ENCODE measurements around the gene SOX10.

Gene SOX10

DNA sequence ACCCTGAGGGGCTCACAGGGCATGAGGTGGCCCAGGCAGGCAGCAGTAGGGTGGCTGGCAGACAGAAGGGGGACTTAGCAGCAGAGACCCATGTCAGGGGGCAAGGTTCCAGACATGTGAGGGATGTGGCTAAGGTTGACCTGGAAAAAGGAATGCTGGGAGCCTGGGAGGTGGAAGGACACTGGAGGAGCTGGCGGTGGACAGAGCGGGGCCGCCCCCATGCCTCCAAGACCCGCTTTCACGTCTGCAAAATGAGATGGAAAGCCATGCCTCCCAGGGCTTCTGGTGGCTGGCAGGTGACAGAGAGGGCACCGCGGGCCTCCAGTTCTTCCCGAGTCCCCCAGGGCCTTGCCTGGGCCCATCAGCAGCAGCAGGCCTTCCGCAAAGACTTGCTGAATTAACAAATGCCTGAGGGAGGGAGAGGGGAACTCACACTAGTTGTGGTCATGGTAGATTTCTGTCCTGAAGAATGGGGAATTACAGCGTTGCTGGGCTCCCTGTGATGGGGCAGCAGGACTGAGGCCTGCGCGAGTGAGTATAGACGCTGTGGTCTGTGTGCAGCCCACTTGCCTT lies 23.1 kb upstream of the SOX10 start:
- Histone ChIP-seq H3K27me3 (ENCODE audit: control insufficient read depth, insufficient read depth, low read length) (no peaks in the 10 kb centered on the region), H3K9ac (ENCODE audit: low read length) (no peak overlapping the region), H3K4me3 (ENCODE audit: low read length) (no peak overlapping the region), H3K4me1 (ENCODE audit: control insufficient read depth, insufficient read depth, low read length) (no peaks in the 10 kb centered on the region), H3K9me3 (ENCODE audit: control insufficient read depth, low read length) (no peaks in the 10 kb centered on the region), H3K36me3 (ENCODE audit: control insufficient read depth, insufficient read depth, low read length) (no peaks in the 10 kb centered on the region)

DNA sequence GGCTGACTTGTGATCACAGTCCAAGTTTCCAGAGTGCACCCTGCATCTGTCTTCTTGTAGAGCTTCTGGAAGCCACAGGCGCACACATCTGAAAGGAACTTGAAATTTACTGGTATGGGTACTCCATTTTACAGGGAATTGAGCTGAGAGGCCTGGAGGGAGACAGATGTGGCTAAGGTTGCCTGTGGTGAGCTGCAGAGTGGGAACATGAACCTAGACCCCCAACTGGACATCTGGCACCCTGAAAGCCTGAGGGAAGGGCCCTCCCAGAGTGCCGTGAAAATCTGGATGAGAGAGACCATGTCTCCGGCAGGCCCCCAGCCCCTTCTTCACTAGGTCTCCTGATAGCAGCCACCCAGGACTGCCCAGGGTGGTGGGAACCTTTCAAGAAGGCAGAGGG lies 22.6 kb upstream of the SOX10 start:
- Histone ChIP-seq H3K4me1 (ENCODE audit: control insufficient read depth, insufficient read depth, low read length) (no peaks in the 10 kb centered on the region), H3K36me3 (ENCODE audit: control insufficient read depth, insufficient read depth, low read length) (no peaks in the 10 kb centered on the region), H3K27me3 (ENCODE audit: control insufficient read depth, insufficient read depth, low read length) (no peaks in the 10 kb centered on the region), H3K9ac (ENCODE audit: low read length) (no peak overlapping the region), H3K4me3 (ENCODE audit: low read length) (no peak overlapping the region), H3K9me3 (ENCODE audit: control insufficient read depth, low read length) (no peaks in the 10 kb centered on the region)

DNA sequence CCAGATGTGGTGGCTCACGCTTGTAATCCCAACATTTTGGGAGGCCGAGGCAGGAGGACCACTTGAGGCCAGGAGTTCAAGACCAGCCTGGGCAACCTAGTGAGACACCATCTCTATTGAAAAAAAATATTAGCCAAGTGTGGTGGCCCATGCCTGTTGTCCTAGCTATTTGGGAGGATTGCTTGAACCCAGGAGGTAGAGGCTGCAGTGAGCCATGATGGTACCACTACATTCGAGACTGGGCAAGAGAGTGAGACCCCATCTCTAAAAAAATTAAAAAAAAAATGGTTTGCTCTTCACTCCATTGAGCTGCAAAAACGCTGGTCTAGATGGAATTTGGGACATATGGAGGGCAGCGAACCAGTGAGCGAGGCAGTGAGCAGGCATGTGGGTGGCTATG lies 21.6 kb upstream of the SOX10 start:
- H3K4me1 ChIP-seq (ENCODE audit: control insufficient read depth, insufficient read depth, low read length), result no peaks in the 10 kb centered on the region
- no peaks in the 10 kb centered on the region for H3K36me3 ChIP-seq (ENCODE audit: control insufficient read depth, insufficient read depth, low read length)
- no peaks in the 10 kb centered on the region for H3K9me3 ChIP-seq (ENCODE audit: control insufficient read depth, low read length)
- H3K4me3 ChIP-seq (ENCODE audit: low read length), result no peak overlapping the region
- no peaks in the 10 kb centered on the region for H3K27me3 ChIP-seq (ENCODE audit: control insufficient read depth, insufficient read depth, low read length)
- H3K9ac ChIP-seq (ENCODE audit: low read length), result no peak overlapping the region

DNA sequence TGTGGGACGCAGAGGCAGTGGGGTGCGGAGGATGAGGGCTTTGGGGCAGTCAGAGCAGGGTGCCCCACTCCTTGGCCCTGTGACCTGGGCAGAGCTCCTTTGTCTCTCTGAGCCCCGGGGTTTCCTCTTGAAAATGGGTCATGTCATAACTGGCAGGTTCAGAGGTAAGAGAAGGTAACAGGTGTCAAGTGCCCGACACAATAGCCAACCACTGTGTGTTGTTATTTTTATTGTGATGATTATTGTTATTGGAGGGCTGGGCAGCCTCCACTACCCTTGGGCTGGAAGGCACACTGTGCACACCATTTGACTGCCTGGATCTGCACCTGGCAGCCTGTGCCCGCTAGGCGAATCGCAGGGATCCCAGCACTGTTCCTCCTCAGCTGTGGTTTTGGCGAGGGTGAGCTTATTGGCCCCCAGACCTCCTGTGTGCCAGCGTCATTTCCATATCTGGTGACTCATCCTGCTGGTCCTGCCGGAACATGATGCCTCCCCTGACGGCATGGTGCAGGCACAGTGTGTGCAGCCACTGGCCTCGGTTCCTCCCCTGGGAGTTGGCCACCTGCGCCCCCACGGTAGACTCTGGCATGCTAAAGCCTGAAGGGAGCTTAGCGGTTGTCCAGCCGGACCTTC lies 15.4 kb upstream of the SOX10 start:
- Histone ChIP-seq H3K4me3 (ENCODE audit: low read length) (no peak overlapping the region), H3K36me3 (ENCODE audit: control insufficient read depth, insufficient read depth, low read length) (no peaks in the 10 kb centered on the region), H3K9ac (ENCODE audit: low read length) (no peak overlapping the region), H3K4me1 (ENCODE audit: control insufficient read depth, insufficient read depth, low read length) (peaks cover 12% of the 10 kb centered on the region), H3K9me3 (ENCODE audit: control insufficient read depth, low read length) (no peaks in the 10 kb centered on the region), H3K27me3 (ENCODE audit: control insufficient read depth, insufficient read depth, low read length) (no peaks in the 10 kb centered on the region)

DNA sequence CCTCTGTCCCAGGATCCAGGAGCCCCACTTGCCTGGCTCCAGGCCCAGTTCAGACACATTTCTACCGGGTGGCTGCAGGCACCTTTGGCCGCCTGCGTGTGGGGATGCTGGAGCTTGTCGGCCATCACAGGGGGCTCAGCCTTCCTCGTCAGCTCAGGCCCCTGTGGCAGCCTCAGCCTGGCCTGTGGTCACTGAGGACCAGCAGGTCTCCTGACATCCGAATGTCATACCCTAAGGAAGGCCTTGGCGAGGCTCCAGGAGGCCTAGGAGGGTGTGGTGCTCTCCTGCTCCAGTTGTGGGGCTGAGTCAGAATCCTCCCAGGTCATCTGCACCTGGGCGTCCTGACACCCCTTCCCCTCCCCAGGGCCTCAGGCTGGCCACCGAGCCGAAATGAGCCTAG lies 14.9 kb upstream of the SOX10 start:
- Histone ChIP-seq H3K4me3 (ENCODE audit: low read length) (no peak overlapping the region), H3K27me3 (ENCODE audit: control insufficient read depth, insufficient read depth, low read length) (no peaks in the 10 kb centered on the region), H3K9ac (ENCODE audit: low read length) (no peak overlapping the region), H3K36me3 (ENCODE audit: control insufficient read depth, insufficient read depth, low read length) (no peaks in the 10 kb centered on the region), H3K9me3 (ENCODE audit: control insufficient read depth, low read length) (no peaks in the 10 kb centered on the region), H3K4me1 (ENCODE audit: control insufficient read depth, insufficient read depth, low read length) (peaks cover 12% of the 10 kb centered on the region)

DNA sequence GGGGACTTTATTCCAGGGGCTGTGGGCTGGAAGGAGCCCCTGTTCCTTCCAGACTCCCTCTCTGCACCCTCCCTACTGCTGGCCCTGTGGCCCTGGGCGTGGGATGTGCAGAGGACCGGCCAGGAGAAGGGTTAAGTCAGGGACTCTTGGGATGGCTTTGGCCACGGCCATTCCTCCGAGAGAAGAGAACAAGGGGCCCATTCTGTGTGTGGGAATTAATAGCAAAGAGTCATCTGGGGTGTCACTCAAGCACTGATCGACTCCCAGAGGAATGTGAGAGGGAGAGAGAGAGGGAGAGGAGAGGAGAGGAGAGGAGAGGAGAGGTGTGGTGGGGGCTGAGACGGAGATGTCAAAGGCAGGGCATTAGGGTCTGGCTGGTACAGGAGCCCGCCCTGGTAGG lies 14.2 kb upstream of the SOX10 start:
- no peaks in the 10 kb centered on the region for H3K9me3 ChIP-seq (ENCODE audit: control insufficient read depth, low read length)
- H3K27me3 ChIP-seq (ENCODE audit: control insufficient read depth, insufficient read depth, low read length), result no peaks in the 10 kb centered on the region
- no peaks in the 10 kb centered on the region for H3K36me3 ChIP-seq (ENCODE audit: control insufficient read depth, insufficient read depth, low read length)
- no peak overlapping the region for H3K9ac ChIP-seq (ENCODE audit: low read length)
- peaks cover 12% of the 10 kb centered on the region for H3K4me1 ChIP-seq (ENCODE audit: control insufficient read depth, insufficient read depth, low read length)
- no peak overlapping the region for H3K4me3 ChIP-seq (ENCODE audit: low read length)

DNA sequence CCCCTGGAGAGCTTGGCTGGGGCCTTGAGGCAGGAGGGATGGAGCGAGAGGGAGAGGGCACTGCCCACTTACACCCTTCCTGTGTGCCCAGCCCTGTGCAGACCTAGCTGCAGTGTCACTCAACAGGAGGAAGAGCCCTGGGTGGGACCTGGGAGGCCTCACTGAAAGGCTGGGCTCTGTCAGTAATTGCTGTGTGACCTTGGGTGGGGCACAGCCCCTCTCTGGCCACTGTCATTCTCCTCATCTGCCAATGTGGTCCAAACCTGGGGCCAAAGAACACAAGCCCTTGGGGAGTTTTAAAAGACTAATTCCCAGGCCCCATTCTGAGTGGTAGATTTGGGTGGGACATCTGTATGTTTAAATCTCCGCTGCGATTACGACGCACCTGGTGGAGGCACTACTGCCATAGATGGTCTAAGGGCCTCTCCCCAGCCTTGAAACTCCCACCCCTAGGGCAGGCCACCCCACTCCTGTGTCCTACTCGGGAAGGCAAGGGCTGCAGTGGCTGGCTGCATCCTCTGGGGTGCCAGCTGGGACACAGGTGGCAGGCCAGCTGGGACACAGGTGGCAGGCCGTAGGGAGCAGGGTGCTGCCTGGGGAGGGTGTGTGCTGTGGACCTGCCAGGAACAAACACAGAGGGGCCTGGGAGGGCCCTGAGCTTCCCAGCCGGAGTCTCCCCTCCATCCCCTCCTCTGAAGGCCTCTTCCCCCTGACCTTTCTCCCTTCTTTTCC lies 12.3 kb upstream of the SOX10 start:
- Histone ChIP-seq H3K4me1 (ENCODE audit: control insufficient read depth, insufficient read depth, low read length) (peaks cover 18% of the 10 kb centered on the region), H3K9ac (ENCODE audit: low read length) (no peak overlapping the region), H3K27me3 (ENCODE audit: control insufficient read depth, insufficient read depth, low read length) (no peaks in the 10 kb centered on the region)

DNA sequence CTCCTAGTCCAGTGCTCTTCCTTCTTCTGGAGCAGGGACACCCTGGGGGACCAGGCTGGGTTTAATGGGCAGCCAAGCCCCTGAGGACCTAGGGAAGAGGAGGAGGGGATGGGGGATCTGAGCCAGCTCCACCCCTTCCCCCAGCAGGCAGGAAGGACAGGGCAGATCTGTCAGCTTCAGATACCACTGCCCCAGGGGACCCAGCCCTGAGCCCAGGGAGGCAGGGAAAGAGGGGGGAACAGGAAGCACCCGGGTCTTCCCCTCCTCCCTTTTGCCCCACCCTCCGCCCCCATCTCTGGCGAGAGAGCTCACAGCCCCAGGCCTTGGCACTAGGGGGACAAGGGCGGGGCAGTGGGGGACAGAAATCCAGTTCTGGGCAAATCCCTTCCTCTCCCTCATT lies 11.7 kb upstream of the SOX10 start:
- Histone ChIP-seq H3K4me1 (ENCODE audit: control insufficient read depth, insufficient read depth, low read length) (peaks cover 18% of the 10 kb centered on the region), H3K9ac (ENCODE audit: low read length) (no peak overlapping the region)

More for the DNA sequence above, 12.3 kb upstream of the SOX10 start:
- Histone ChIP-seq H3K9me3 (ENCODE audit: control insufficient read depth, low read length) (no peaks in the 10 kb centered on the region), H3K36me3 (ENCODE audit: control insufficient read depth, insufficient read depth, low read length) (no peaks in the 10 kb centered on the region), H3K4me3 (ENCODE audit: low read length) (no peak overlapping the region)

DNA sequence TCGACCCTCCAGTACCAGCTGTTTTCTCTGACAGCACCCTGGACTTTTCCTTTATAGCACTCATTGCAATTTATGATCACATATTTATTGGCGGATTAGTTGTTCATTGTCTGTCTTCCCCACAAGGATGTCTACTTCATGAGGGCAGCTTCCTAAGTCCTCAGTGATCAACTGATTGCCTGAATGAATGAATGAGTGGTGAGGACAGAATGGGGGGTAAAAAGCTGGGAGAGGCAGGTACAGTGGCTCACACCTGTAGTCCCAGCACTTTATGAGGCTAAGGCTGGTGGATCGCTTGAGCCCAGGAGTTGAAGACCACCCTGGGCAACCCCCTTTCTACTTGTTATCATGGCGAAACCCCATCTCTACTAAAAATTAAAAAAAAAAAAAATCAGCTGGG lies 11.1 kb upstream of the SOX10 start:
- peaks cover 18% of the 10 kb centered on the region for H3K4me1 ChIP-seq (ENCODE audit: control insufficient read depth, insufficient read depth, low read length)
- H3K36me3 ChIP-seq (ENCODE audit: control insufficient read depth, insufficient read depth, low read length), result no peaks in the 10 kb centered on the region
- H3K4me3 ChIP-seq (ENCODE audit: low read length), result no peak overlapping the region
- no peaks in the 10 kb centered on the region for H3K9me3 ChIP-seq (ENCODE audit: control insufficient read depth, low read length)
- no peaks in the 10 kb centered on the region for H3K27me3 ChIP-seq (ENCODE audit: control insufficient read depth, insufficient read depth, low read length)
- no peak overlapping the region for H3K9ac ChIP-seq (ENCODE audit: low read length)

More for the DNA sequence above, 11.7 kb upstream of the SOX10 start:
- H3K27me3 ChIP-seq (ENCODE audit: control insufficient read depth, insufficient read depth, low read length), result no peaks in the 10 kb centered on the region
- H3K36me3 ChIP-seq (ENCODE audit: control insufficient read depth, insufficient read depth, low read length), result no peaks in the 10 kb centered on the region
- no peaks in the 10 kb centered on the region for H3K9me3 ChIP-seq (ENCODE audit: control insufficient read depth, low read length)
- no peak overlapping the region for H3K4me3 ChIP-seq (ENCODE audit: low read length)

DNA sequence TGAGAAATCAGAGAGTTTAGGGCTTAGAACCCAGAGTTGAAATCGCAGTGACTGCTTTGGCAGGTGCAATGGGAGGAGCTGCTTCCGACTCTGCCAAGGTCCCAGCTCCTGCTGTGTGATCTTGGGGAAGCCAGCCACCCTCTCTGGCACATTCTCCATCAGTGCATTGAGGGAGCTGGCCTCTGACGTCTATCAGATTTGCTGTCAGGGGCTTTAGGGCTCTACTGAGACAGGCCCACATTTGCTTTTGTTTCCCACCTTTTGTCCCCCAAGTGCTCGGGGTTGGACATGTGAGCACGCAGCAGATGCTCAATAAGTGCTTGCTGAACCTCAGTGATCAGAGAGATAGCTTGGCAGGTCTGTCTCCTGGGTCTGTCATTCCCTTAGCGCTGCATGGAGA lies 10.6 kb upstream of the SOX10 start:
- Histone ChIP-seq H3K27me3 (ENCODE audit: control insufficient read depth, insufficient read depth, low read length) (no peaks in the 10 kb centered on the region), H3K4me3 (ENCODE audit: low read length) (no peak overlapping the region), H3K9ac (ENCODE audit: low read length) (no peak overlapping the region), H3K9me3 (ENCODE audit: control insufficient read depth, low read length) (no peaks in the 10 kb centered on the region), H3K4me1 (ENCODE audit: control insufficient read depth, insufficient read depth, low read length) (peaks cover 14% of the 10 kb centered on the region), H3K36me3 (ENCODE audit: control insufficient read depth, insufficient read depth, low read length) (no peaks in the 10 kb centered on the region)

DNA sequence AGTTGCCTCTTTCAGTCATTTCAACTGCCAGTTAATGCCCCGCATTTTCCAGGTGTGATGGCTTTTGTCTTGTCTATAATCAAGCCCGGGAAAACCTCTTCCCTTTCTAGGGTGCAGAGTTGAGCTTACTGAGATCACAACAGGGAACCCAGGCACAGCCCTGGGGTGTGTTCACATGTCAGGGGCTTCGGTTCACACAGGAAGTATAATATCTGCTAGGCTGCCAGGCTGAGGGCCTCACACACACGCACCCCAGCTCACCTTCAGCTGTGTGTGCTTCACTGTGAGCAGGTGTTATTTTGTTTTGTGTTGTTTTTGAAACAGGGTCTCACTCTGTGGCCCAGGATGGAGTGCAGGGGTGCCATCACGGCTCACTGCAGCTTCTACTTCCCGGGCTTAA lies 9.7 kb upstream of the SOX10 start:
- Histone ChIP-seq H3K9ac (ENCODE audit: low read length) (no peak overlapping the region), H3K4me1 (ENCODE audit: control insufficient read depth, insufficient read depth, low read length) (peaks cover 6% of the 10 kb centered on the region)

DNA sequence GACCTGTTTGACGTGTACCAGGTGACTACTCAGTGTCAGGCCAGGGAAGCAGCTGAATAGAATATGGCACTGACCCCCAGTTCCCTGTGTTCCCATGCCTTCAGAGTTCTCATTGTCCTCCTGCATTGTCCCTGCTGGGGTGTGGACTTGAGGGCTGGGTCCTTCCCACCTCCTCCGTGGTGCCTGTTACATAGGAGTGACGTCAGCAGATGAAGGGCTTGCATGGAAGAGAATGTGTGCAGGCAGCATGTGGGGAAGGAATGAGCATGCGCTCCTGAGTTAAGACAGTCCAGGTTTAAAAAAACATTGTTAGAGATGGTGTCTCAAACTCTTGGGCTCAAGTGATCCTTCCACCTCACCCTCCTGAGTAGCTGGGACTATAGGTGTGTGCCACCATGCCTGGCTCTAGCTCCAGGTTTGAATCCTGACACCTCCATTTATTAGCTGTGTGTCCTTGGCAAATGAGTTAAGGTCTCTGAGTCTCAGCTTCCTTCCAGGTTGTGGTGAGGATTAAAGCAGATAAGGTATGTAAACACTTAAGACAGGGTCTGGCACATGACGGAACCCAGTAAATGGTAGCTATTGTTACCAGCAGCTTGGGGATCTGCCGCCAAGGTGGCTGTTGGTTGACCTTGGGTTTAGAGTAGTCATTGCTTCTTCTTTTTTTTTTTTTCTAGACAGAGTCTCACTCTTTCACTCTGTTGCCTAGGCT lies 7.5 kb upstream of the SOX10 start:
- H3K4me1 ChIP-seq (ENCODE audit: control insufficient read depth, insufficient read depth, low read length), result peaks cover 6% of the 10 kb centered on the region
- no peak overlapping the region for H3K4me3 ChIP-seq (ENCODE audit: low read length)
- no peaks in the 10 kb centered on the region for H3K9me3 ChIP-seq (ENCODE audit: control insufficient read depth, low read length)
- H3K9ac ChIP-seq (ENCODE audit: low read length), result no peak overlapping the region
- H3K36me3 ChIP-seq (ENCODE audit: control insufficient read depth, insufficient read depth, low read length), result no peaks in the 10 kb centered on the region
- no peaks in the 10 kb centered on the region for H3K27me3 ChIP-seq (ENCODE audit: control insufficient read depth, insufficient read depth, low read length)

More for the DNA sequence above, 9.7 kb upstream of the SOX10 start:
- Histone ChIP-seq H3K27me3 (ENCODE audit: control insufficient read depth, insufficient read depth, low read length) (no peaks in the 10 kb centered on the region), H3K9me3 (ENCODE audit: control insufficient read depth, low read length) (no peaks in the 10 kb centered on the region), H3K36me3 (ENCODE audit: control insufficient read depth, insufficient read depth, low read length) (no peaks in the 10 kb centered on the region), H3K4me3 (ENCODE audit: low read length) (no peak overlapping the region)

Measured in mucosa of stomach (tissue), 1 donor.